Measurements from ENCODE around the gene POU4F3. TPM values are rescaled to one million over a fixed set of nuclear protein-coding genes. Genes with fewer than 3 reads are reported as not detected.

Gene POU4F3
- total RNA-seq, 1 donor from 2014 or later: not detected

GRCh38 chr5:146301626-146302025 is 37.0 kb upstream of the POU4F3 start:
- DNase-seq (no peak), ATAC-seq (no peak)
- H3K27me3 ChIP-seq (ENCODE audit: low read depth): no peaks in the 10 kb centered on the region
- intact Hi-C loops (cut with DNase I): no loop called here
- no peaks in the 10 kb centered on the region for H3K36me3 ChIP-seq
- no peak overlapping the region for H3K4me3 ChIP-seq
- no peaks in the 10 kb centered on the region for H3K9me3 ChIP-seq
- no peak overlapping the region for H3K27ac ChIP-seq
- TF ChIP-seq, protein P1, sequence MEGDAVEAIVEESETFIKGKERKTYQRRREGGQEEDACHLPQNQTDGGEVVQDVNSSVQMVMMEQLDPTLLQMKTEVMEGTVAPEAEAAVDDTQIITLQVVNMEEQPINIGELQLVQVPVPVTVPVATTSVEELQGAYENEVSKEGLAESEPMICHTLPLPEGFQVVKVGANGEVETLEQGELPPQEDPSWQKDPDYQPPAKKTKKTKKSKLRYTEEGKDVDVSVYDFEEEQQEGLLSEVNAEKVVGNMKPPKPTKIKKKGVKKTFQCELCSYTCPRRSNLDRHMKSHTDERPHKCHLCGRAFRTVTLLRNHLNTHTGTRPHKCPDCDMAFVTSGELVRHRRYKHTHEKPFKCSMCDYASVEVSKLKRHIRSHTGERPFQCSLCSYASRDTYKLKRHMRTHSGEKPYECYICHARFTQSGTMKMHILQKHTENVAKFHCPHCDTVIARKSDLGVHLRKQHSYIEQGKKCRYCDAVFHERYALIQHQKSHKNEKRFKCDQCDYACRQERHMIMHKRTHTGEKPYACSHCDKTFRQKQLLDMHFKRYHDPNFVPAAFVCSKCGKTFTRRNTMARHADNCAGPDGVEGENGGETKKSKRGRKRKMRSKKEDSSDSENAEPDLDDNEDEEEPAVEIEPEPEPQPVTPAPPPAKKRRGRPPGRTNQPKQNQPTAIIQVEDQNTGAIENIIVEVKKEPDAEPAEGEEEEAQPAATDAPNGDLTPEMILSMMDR (IDR thresholded peaks at IDR 0.05): no peak
- H3K4me1 ChIP-seq: no peaks in the 10 kb centered on the region

- DNase-seq (no peak), ATAC-seq (no peak)
- Histone ChIP-seq H3K27me3 (ENCODE audit: low read depth) (no peaks in the 10 kb centered on the region), H3K27ac (no peak overlapping the region), H3K4me3 (no peak overlapping the region), H3K4me1 (no peaks in the 10 kb centered on the region), H3K36me3 (no peaks in the 10 kb centered on the region), H3K9me3 (no peaks in the 10 kb centered on the region)
- TF ChIP-seq, protein P1 (IDR thresholded peaks at IDR 0.05): no peak
- intact Hi-C loops (cut with DNase I): no loop called here
These were observed 36.2 kb upstream of the POU4F3 start for GRCh38 chr5:146302406-146302805.

DNA sequence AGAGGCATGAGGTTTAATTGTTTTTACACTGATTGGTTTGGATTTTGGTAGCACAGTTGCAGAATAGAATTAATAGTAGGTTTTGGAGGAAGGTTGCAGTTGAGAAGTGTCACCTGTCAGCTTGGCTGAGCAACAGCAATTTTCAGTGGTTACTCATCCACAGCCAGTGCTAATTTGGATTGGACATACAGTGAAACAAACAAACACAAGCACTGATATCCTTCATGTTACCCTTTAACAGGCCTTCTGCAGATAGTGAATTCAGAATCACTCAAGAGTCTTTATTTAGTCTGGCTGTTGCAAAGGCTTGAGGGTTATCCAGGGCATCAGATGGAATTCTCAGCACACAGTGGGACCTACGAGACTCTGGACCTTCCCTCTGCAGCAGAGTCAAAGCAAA is 31.8 kb upstream of the POU4F3 start:
- TF ChIP-seq, protein P1 (IDR thresholded peaks at IDR 0.05): no peak
- H3K36me3 ChIP-seq: no peaks in the 10 kb centered on the region
- ATAC-seq: no peak
- intact Hi-C loops (cut with DNase I): no loop called here
- H3K27me3 ChIP-seq (ENCODE audit: low read depth): no peaks in the 10 kb centered on the region
- H3K9me3 ChIP-seq: no peaks in the 10 kb centered on the region
- no peak overlapping the region for H3K4me3 ChIP-seq
- no peak overlapping the region for H3K27ac ChIP-seq
- no peak for DNase-seq
- no peaks in the 10 kb centered on the region for H3K4me1 ChIP-seq

- ATAC-seq (no peak), DNase-seq (no peak)
- Histone ChIP-seq H3K9me3 (no peaks in the 10 kb centered on the region), H3K27ac (no peak overlapping the region), H3K4me1 (no peaks in the 10 kb centered on the region), H3K27me3 (ENCODE audit: low read depth) (no peaks in the 10 kb centered on the region), H3K4me3 (no peak overlapping the region), H3K36me3 (no peaks in the 10 kb centered on the region)
- TF ChIP-seq, protein P1 (IDR thresholded peaks at IDR 0.05): no peak
- intact Hi-C loops (cut with DNase I): no loop called here
These were observed 30.8 kb upstream of the POU4F3 start for GRCh38 chr5:146307796-146308195.

DNA sequence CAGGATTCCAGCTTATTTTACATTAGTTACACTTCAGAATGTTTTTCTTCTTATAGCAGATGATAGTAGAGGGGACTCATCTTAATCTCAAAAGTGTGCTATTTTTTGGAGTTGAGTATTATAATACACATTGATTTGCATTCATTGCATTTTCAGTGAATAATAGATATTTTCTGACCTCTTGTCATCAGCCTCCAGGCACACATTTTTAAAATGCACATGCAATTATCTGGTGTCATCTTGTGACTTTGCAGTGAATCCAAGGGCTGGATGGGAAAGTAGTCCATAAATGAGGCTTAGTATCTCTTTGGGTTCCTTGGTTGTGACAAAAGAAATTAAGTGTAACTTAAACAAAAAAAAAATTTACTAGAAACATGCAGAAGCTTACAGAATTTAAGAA is 28.1 kb upstream of the POU4F3 start:
- ATAC-seq (no peak), DNase-seq (no peak)
- Histone ChIP-seq H3K4me1 (no peaks in the 10 kb centered on the region), H3K4me3 (no peak overlapping the region), H3K27ac (no peak overlapping the region), H3K36me3 (no peaks in the 10 kb centered on the region), H3K27me3 (ENCODE audit: low read depth) (peaks cover under 1% of the 10 kb centered on the region), H3K9me3 (no peaks in the 10 kb centered on the region)
- intact Hi-C loops (cut with DNase I): no loop called here
- TF ChIP-seq, protein P1 (IDR thresholded peaks at IDR 0.05): no peak

DNA sequence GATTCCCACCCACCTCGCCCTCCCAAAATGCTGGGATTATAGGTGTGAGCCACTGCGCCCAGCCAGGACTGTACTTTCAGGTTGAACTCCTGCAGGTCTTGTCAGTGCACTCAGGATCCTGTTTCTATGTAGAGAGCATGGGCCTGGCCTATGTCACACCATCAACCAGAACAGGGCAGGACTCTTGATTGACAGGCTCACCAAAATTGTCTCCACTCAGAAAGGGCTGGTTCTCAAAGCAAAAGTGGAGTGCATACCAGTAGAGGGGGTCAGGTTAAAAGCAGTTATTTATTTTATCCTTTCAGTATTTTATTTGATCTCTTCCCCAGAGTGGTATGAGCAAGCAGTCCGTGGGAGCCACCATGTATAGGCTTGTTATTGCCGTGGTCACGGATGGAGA is 27.4 kb upstream of the POU4F3 start:
- DNase-seq (no peak), ATAC-seq (no peak)
- no peaks in the 10 kb centered on the region for H3K9me3 ChIP-seq
- no peaks in the 10 kb centered on the region for H3K36me3 ChIP-seq
- H3K4me1 ChIP-seq: no peaks in the 10 kb centered on the region
- intact Hi-C loops (cut with DNase I): no loop called here
- H3K27ac ChIP-seq: no peak overlapping the region
- no peak overlapping the region for H3K4me3 ChIP-seq
- H3K27me3 ChIP-seq (ENCODE audit: low read depth): peaks cover 5% of the 10 kb centered on the region
- TF ChIP-seq, protein P1 (IDR thresholded peaks at IDR 0.05): no peak
